ENCODE measurements around the gene DUSP6.
"Not testable (repeated sequence)": the region's sequence is repeated elsewhere in the genome, so short reads cannot be mapped to it uniquely, and the experiment has no call there.

Gene DUSP6

GRCh38 chr12:89351489-89352241 lies 636 bp downstream of the DUSP6 start:
- DNase-seq, result peak; percentile 43

GRCh38 chr12:89350630-89351488 lies 1.4 kb downstream of the DUSP6 start:
- DNase-seq, result peak; percentile 28

GRCh38 chr12:89350260-89350629 lies 2.1 kb downstream of the DUSP6 start:
- DNase-seq, result no peak

- DNase-seq, result peak; percentile 16
These were observed 2.5 kb downstream of the DUSP6 start for GRCh38 chr12:89349814-89350213.

- DNase-seq, result no peak
These were observed 3.2 kb downstream of the DUSP6 start for GRCh38 chr12:89348894-89349699.

GRCh38 chr12:89347325-89347829 lies 4.9 kb downstream of the DUSP6 start:
- DNase-seq, result peak; percentile 63

GRCh38 chr12:89346741-89347324 lies 5.5 kb downstream of the DUSP6 start:
- DNase-seq, result peak; percentile 88

- peak; percentile 98 for DNase-seq
These were observed 6.2 kb downstream of the DUSP6 start for GRCh38 chr12:89345830-89346740.

- DNase-seq, result no peak
These were observed 6.9 kb downstream of the DUSP6 start for GRCh38 chr12:89345376-89345775.

- no peak for DNase-seq
These were observed 7.5 kb downstream of the DUSP6 start for GRCh38 chr12:89344862-89345202.

- no peak for DNase-seq
These were observed 8.0 kb downstream of the DUSP6 start for GRCh38 chr12:89344043-89344861.

GRCh38 chr12:89343127-89343526 lies 9.2 kb downstream of the DUSP6 start:
- DNase-seq, result no peak

- no peak for DNase-seq
These were observed 11.4 kb downstream of the DUSP6 start for GRCh38 chr12:89340861-89341260.

- DNase-seq, result no peak
These were observed 12.8 kb downstream of the DUSP6 start for GRCh38 chr12:89339526-89339925.

GRCh38 chr12:89337136-89337535 lies 15.2 kb downstream of the DUSP6 start:
- not testable (repeated sequence) for DNase-seq

- no peak for DNase-seq
These were observed 16.7 kb downstream of the DUSP6 start for GRCh38 chr12:89335452-89336244.

GRCh38 chr12:89334548-89335169 lies 17.6 kb downstream of the DUSP6 start:
- peak; percentile 36 for DNase-seq

- DNase-seq, result peak; percentile 94
These were observed 18.6 kb downstream of the DUSP6 start for GRCh38 chr12:89333564-89334252.
